Activated gamma-delta T cell (primary cell): ENCODE data around the gene HSPG2.
"Not testable (repeated sequence)": the region's sequence is repeated elsewhere in the genome, so short reads cannot be mapped to it uniquely, and the experiment has no call there.

ENCODE experiments used
- DNase-seq: peaks from one replicate; lab custom pipeline; 2025; lab: John Stamatoyannopoulos, UW

Gene HSPG2

DNA sequence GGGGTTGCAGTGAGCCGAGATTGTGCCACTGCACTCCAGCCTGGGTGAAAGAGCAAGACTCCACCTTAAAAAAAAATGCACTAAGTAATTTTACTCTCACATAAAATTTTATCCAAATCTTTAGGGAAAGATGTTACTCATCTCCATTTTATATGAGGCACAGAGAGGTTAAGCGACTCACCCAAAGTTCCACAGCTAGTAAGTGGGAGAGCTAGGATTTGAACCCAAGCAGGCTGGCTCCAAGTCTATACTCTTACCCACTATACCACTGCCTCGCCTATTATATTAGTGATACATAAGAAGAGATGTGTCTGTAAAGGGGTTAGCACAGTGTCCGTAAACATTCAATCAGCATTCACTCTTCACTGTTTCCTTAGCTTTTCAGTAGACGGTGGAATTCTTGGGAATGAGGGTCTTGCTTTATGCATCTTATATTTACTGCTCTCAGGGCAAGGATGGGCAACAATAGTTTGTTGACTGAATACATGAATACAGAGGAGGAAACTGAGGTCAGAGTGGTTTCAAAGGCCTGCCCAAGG, 109.9 kb downstream of the HSPG2 start:
- no peak for DNase-seq

DNA sequence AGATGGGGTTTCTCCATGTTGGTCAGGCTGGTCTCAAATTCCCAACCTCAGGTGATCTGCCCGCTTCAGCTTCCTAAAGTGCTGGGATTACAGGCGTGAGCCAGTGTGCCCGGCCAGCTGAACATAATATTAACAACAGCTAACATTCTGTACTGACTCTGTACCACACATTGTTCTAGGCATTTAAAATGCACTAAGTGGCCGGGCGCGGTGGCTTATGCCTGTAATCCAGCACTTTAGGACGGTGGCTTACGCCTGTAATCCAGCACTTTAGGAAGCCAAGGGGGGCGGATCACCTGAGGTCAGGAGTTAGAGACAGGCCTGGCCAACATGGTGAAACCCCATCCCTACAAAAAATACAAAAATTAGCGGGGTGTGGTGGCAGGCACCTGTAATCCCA, 110.4 kb downstream of the HSPG2 start:
- DNase-seq: not testable (repeated sequence)

- DNase-seq: no peak
Measured at GRCh38 chr1:21825393-21825792, 111.7 kb downstream of the HSPG2 start.

- no peak for DNase-seq
Measured at GRCh38 chr1:21824926-21825325, 112.2 kb downstream of the HSPG2 start.

DNA sequence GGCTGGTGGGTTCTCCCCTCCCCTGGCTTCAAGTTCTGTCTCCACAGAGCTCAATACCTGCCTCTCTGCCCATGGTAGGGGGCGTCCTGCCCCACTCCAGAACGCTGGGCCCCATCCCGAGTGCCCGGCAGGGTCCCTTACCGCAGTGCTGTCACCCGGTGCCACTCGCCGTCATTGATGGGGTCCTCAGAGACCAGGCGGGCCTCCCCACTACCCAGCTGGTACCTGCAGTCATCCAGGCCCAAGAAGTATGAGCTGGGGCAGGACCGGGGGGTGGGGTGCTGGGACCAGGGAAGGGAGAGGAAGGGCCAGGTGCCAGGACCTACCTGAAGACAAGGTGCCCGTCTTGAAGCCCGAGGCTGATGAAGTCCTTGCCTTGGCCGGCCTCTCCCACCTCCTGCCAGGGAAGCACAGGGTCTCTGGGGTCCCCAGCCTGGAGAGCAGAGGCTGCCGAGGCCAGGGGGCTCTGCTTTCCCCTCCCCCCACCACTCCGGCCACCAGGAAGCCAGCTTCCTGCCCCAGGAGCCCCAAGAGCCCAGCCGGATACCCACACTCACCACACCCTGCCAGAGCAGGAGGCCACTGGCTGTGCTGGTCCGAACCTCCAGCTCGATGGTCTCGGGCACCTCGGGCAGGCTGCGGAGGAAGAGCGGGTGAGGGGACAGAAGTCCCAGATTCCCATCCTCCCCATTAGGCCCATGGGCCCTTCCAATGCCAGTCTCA, 113.0 kb downstream of the HSPG2 start:
- DNase-seq: no peak

DNA sequence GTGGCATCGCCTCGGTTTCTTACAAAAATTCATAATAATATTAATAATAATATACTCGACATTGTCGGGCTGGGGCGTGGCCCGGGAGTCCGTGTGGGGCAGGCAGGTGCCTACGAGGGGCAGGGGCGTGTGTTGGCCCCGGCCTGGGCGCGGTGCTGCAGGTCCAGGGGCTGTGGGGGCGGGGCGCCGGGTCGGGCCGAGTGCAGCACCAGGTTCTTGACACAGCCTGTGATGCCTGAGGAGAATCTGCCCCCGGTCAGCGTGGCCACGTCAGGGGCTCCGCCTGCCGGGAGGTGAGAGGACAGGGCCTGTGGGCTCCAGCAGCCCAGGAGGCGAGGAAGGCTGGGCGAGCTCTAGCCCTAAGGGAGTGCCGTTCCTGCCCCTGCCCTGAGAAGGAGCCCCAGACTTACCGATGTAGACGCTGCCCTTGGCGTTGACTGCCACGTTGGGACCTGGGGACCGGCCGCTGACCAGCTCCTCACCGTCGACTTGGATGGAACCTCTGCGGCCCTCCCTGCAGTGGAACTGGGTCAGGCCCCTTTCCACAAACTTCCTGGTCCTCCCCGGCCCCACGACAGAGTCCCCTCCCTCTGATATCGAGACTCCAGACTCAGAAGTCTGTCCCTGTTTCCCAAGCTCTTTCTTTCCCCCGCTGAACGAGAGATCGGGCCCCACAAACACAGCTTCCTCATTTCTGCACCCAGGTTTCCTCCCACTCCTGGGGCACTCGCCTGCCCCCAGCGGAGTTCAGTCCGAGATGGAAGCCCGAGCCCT, 113.7 kb downstream of the HSPG2 start:
- DNase-seq: no peak

- no peak for DNase-seq
Measured at GRCh38 chr1:21822349-21822748, 114.8 kb downstream of the HSPG2 start.

GRCh38 chr1:21821385-21822019, 115.6 kb downstream of the HSPG2 start:
- no peak for DNase-seq

DNA sequence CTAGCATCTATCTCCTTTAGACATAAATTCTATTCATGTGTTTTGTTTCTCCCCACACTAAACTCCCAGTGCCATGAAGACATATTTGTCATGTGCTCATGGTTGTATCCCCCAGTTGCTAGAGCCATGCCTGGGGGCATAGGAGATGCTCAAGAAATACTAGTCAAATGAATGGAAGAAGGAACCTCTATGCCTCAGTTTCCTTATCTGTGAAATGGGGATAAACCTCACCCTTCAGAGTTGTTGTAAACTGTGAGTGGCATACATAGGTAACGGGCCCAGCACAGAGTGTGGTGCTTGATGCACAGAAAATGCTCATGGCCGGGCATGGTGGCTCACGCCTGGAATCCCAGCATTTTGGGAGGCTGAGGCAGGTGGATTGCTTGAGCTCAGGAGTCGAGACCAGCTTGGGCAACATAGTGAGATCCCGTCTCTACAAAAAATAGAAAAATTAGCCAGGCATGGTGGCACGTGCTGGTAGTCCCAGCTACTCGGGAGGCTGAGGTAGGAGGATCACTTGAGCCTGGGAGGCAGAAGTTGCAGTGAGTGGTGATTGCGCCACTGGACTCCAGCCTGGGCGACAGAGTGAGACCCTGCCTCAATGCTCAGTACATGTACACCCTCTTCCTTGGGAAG, 116.4 kb downstream of the HSPG2 start:
- DNase-seq: no peak

GRCh38 chr1:21818656-21819055, 118.5 kb downstream of the HSPG2 start:
- no peak for DNase-seq

DNA sequence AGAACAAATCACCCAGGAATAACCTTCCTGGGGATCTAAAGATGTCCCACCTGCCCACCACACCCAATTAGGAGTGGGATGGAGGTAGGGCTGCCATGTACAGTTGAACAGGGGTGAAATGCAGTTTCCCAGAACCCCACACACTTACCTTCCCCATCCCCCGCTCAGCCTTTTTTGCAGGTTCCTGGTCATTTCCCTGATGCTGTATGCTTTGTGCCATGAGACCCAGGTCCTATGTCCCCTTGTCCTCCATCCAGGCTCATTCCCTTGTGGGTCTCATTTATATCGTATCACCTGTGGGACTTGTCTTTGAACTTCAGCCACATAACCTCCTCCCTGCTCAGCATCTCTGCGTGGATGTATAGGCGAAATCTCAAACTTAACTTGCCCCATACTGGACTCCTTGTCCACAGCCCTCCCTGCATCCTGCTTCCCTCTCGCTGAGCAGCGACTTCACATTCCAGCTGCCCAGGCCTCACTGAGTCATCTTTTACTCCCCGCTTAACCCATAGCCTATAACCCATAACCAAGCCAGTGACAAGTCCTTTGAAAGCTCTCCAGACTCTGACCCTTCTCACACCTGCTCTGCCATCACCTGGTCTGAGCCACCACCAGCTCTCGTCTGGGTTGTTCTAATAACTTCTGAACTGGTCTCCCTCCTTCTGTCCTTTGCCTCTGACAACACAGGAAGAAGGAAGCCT, 120.4 kb downstream of the HSPG2 start:
- DNase-seq: no peak

DNA sequence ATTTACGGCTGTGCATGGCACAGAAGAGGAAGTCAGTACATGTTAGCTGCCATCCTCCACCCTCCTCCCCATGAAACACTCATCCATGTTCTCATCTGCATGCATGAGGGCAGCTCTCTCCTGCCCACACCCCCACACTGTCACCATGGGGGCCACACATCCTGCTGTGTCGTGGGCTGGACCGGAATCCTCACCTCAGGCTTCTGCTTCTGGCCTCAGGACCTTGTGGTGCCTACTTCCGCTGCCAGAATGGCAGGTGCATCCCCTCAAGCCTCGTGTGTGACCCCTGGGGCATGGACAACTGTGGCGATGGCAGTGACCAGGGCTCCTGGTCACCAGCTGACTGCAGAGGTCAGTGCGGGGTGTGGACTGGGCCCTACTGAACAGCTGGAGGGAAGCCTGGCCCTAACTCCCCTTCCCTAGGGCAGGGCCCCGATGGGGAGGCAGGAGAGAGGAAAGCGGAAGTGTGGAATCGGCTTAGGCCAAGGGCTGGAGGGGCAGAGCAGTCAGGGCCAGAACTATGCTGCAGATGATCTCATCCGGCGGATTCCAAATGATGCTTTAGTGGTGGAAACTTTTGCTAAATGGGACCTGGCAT, 121.3 kb downstream of the HSPG2 start:
- DNase-seq: no peak

GRCh38 chr1:21814981-21815582, 122.0 kb downstream of the HSPG2 start:
- DNase-seq: no peak

- no peak for DNase-seq
Measured at GRCh38 chr1:21814241-21814918, 122.7 kb downstream of the HSPG2 start.

DNA sequence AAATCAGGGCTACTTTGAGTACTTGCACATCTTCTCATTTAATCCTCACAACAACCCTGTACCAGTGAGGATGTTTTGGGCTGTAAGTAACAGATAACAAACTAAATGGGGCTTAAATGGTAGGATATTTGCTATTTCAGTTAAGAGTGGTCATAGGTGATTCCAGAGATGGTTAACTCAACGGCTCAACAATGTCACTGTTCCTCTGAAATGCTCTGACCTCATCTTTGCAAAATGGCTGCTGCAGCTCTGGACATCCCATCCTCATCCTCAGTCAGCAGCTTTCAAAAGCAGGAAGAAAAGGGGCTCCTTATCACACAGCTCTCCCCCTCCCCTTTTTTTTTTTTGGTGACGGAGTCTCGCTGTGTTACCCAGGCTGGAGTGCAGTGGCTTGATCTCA, 123.6 kb downstream of the HSPG2 start:
- DNase-seq: no peak

- no peak for DNase-seq
Measured at GRCh38 chr1:21811875-21812305, 125.2 kb downstream of the HSPG2 start, which contains the start of gene LDLRAD2. Gene LDLRAD2, plus strand, starts transcription at chr1:21812265. Its CDS starts 187 bp downstream, at chr1:21812452.

DNA sequence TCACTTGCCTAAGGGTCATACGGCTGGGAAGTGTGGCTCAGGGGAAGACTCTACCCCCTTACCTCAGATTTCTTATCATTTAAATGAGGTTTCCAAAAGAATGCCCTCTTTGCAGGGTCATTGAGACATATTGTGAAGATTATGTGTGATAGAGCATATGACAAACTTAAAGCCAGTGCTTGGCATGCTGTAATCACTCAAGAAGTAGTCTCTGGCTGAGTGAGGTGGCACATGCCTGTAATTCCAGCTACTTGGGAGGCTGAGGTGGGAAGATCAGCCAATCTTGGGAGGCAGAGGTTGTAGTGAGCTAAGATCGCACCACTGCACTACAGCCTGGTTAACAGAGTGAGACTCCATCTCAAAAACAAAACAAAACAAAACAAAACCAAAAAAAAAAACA, 132.6 kb downstream of the HSPG2 start:
- no peak for DNase-seq

GRCh38 chr1:21801100-21801499, 136.0 kb downstream of the HSPG2 start:
- DNase-seq: no peak

GRCh38 chr1:21799730-21800129, 137.4 kb downstream of the HSPG2 start:
- no peak for DNase-seq

- DNase-seq: no peak
Measured at GRCh38 chr1:21795075-21795474, 142.0 kb downstream of the HSPG2 start.
